ENCODE data around the gene RHBDD1.

The RHBDD1 gene

DNA sequence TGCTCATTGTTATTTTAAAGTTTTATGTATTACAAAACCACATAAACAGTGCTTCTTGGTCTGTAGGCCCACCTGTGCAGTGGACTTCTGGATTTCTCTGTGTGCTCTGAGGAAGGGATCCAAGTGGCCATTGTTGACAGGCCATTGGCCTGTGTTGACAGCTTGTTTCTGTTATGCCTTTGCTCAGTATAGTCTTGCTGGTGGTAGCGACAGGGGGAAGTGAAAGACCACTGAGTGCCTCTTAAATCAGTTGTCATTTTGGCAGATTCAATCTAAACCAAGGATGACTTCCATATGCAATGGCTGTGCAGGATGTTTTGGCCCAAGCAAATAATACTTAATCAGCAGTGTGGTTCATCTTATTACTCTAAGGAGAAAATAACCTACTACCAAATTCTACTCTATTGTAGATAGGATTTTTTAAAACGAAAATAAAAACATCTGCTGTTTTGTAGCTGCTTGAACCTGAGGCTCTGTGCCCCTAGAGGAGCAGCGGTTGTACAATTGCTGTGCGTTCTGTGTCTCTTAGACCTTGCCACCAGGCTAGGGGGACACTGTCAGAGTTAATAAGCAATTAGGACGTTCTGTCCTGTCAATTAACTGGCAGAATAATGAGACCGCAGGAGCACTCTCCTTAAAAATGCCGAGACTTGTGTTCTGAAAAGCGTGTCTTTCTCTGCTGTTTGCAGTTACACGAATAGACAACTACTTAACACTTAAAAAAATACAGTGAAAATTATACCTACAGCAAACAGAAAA lies 108.2 kb downstream of the RHBDD1 start:
- no peak for DNase-seq

- DNase-seq, result no peak
These were observed 117.4 kb downstream of the RHBDD1 start for GRCh38 chr2:226953206-226953605.

DNA sequence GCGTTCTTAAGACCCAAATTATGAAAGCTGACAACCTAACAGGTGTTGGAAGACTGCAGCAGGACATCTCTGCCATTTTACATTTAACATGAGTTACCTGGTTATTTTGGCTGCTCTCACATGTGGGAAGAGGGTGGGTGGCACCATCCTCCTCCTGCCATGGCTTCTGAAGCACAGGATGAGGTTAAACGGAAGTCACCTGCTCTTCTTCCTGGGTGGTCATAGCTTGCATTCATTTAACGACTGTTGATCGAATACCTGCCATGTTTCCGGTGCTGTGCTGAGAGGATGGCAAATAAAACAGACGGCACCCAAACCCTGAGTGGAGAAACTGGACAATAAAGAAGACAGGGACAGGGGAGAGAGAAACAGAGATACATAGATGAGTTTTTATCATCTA lies 118.0 kb downstream of the RHBDD1 start:
- no peak for DNase-seq

- no peak for DNase-seq
These were observed 120.8 kb downstream of the RHBDD1 start for GRCh38 chr2:226956659-226957058.

GRCh38 chr2:226959418-226959817 lies 123.6 kb downstream of the RHBDD1 start:
- DNase-seq, result no peak

DNA sequence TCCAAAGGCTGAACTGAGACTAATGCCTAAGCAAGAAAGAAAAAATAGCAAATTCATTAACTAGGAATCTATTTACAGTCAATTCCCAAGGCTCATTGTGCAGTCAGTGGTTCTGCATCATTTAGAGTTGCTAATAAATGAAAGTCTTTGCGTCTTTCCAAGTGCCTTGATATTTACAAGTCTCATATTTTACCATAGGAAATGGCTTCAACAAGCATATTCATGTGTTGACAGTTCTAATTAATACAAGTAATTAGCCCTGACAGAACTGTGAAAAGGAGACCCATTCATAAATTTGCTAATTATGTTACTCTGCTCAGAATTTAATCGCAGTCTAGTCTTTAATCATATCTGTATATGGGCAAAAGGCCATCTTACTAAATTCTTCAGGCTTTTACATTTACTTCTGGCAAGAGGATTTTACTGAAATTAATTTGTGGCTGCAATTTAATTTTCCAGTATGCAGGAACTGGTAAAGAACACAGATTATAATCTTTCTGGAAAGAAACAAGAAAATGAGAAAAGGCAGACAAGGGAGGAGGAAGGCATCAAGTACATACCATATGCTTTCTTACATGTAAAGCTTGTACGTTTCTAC lies 126.4 kb downstream of the RHBDD1 start:
- no peak for DNase-seq

GRCh38 chr2:226963528-226963927 lies 127.7 kb downstream of the RHBDD1 start:
- DNase-seq, result no peak

DNA sequence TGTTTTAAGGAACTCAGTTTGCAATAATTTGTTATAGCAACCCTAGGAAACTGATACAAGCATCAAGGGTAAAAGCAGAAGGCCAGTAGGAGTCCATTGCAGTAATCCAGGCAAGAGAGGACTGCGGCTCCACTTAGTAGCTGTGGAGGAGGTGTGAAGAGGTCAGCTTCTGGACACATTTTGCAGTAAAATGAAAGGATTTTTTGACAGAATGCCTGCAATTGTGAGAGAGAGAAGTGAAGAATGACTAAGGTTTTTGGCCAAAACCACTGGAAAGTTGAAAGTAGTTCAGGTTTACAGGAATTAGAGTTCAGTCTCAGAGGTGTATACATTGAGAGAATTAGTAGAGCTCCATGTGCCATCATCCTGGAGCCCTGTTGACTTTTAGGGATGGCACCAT lies 129.5 kb downstream of the RHBDD1 start:
- no peak for DNase-seq

DNA sequence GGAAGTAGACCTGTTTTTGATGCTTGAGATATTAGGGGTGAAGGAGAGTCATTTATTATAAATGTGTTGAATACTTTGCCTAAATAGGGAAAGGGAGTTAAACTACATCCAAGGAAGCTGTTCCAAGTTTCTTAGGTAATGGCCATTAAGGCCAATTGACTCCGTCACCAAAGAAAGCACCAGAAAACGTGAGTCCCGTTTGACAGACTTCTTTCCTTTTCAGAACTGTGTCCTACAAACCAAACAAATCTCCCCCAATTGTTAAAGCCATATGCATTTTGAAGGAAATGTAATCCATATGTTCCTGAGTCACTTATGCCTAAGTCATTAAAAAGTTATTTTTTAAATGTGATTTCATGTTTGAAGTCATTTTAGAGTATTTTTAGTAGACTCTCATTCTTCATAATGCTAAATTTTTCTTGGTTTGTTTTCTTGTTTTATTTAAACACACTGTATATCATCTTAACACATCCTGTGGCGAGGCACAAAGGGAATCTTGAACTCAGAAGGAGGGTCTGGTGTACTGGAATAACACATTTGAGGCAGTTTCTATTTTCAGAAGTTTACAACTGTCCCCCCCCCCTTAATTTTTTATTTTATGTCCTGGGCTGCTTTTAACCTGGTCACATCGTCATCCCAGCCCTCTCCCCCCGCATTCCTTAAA lies 133.7 kb downstream of the RHBDD1 start:
- DNase-seq, result no peak

GRCh38 chr2:226970362-226970761 lies 134.5 kb downstream of the RHBDD1 start:
- DNase-seq, result no peak

- DNase-seq, result no peak
These were observed 135.2 kb downstream of the RHBDD1 start for GRCh38 chr2:226971084-226971483.

GRCh38 chr2:226971770-226972169 lies 135.9 kb downstream of the RHBDD1 start:
- no peak for DNase-seq

- no peak for DNase-seq
These were observed 138.0 kb downstream of the RHBDD1 start for GRCh38 chr2:226973816-226974215.

DNA sequence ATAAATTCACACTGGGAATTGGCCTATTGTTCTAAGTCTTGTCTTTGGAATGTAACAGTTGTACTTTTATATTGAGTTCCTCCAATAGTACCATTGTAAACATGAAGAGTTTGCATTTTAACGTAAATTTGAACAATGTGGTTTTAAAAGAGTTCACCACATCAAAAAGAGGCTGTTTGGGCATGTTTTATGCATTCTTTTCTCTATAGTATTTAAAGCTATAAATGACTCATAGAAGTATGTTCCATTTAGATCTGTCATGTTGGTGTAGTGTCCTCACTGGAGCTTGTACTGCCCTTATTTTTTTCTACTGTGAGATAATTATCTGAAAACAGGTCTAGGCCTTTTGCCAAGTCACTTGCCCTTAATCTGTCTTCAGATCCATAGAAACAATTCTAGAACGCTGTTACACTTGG lies 141.9 kb downstream of the RHBDD1 start:
- no peak for DNase-seq

GRCh38 chr2:226978300-226978699 lies 142.4 kb downstream of the RHBDD1 start:
- no peak for DNase-seq

DNA sequence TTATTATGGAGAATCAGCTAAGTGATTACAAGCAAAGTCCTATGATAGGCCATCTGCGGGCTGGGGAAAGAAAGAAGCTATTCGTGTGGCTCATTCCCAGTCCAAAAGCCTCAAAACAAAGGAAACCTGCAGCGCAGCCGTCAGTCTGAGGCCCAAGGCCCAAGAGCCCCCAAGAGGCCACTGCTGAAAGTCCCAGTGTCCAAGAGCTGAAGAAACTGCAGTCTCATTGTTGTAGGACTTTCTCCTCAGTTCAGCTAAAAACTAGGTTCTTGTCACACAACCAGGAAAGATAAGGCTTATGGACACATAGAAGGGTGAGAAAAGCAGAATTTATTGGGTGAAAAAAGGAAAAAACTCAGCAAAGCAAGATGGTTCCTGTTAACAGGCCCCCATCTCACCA lies 143.2 kb downstream of the RHBDD1 start:
- no peak for DNase-seq

GRCh38 chr2:226981791-226982326 lies 146.0 kb downstream of the RHBDD1 start:
- peak; percentile 39 for DNase-seq

DNA sequence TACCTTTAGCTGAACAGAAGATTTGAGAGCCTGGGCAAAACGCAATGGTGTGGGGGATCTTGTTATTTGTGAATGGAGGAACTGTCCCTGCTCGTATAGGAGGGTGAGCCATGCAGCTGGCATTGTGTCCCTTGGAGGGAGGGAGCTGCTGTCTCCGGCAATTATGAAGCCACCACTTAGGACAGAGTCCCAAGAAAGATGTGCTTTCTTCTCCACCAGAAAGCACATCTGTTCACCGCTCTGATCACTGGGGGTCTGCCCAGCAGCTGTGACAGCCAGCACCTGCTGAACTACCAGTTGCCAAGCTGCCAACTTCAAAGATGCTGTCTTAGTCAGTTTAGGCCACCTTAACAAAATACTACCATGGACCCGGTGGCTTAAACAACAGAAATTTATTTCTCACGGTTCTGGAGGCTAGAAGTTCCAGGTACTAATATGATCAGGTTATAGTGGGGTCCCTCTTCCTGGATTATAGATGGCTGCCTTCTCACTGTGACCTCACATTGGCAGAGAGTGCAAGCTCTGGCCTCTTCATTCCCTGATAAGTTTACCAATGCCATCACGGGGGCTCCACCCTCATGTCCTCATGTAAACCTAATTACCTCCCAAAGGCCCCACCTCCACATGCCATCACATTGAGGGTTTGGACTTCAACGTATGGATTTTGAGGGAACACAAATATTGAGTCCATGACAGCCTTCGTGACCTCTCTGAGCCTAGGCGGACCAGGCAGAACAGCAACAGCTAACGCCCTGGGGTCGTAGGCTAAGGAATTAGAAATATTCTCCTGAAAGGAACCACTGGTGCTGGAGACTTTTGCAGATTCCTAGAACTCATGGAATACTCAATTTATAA lies 148.3 kb downstream of the RHBDD1 start:
- no peak for DNase-seq

DNA sequence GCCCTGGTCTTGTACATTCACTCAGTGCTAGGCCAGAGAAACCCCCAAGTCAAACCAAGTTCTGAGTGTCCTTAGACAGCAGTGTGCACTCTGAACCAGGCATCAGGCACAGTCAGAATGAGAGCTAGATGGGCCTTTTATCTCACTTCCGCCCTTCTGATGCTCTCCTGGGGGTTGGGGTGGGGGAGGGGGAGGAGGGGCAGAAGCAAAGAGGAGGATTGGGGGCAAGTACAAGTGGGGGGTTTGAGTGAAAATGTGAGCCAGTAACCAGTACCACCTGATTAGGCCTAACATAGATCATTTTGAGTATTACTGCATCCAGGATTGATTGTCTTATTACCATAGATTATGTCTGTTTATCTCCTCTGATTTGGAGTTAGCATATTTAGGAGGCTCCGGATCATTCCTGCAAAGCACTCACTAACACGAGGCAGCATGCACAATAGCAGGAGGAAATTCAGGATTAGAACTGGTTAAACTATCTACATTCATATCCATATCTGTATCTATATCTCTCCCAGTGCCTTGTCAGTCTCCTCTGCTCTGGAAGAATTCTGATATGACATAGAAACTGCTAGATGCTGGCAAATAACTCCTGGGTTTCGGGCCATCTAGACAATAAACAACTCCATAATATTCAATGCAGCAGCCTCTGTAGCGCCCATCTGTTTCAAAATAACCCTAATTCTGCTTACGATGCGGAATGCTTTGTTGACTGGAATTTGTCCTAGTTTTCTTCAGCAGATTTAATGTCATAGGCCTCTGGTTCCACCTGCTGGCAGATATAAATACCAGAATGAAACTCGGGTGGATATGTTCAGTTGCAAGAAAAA lies 149.1 kb downstream of the RHBDD1 start:
- peak; percentile 19 for DNase-seq

- no peak for DNase-seq
These were observed 149.7 kb downstream of the RHBDD1 start for GRCh38 chr2:226985583-226985946.

DNA sequence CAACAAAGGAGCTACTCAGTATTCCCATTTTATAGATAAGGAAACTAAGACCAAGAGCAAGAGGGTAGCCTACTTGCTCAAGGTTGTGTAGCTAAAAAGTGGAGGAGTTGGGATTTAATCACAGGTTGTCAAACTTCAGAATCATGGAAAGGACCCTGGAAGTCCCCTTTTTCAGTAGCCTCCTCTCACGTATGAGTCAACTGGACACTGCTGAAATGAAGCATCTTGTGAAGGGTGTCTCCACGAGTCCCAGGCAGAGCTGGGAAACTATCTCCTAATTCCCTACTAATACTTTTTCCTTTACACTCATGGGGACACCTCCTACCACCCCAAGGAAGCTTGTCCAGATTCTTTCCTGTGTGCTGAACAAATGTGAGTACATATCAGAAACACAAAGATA lies 155.8 kb downstream of the RHBDD1 start:
- DNase-seq, result no peak

DNA sequence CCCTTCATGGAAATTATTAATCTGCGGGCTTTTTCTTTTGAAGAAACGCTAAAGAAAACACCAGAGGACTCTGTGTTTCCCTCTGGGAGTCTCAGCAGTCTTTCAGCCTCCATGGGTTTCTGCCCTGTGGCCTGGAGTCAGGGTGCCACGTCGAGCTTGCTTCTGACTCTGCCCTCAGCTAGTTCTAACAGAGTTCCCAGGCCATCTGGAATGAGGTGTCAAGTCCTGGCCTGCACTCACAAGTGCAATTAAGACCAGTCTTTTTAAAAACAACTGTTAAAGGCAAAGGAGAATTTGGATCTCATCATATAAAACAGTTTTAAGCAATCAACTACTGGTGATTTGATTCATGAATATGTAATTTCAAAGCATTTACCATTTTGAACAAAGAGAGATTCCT lies 157.3 kb downstream of the RHBDD1 start:
- no peak for DNase-seq
